HCT116 (cell line): ENCODE data around the gene ITPK1. TPM values are rescaled to one million over a fixed set of nuclear protein-coding genes. Genes with fewer than 3 reads are reported as not detected.
A peak's percentile ranks its signal among the peaks of the same experiment; 100 is the strongest.

Source experiments
- ATAC-seq: fragments of 200-7000 bp; cut with Tn5 transposase; 2 replicates; pipeline ENCODE4 v1.9.1; 2020; ENCODE audit warnings: mild to moderate bottlenecking, moderate library complexity
- BruUV-seq: library from RNA; stranded (reverse); fragments of 400-500 nt; replicated peaks from 2 replicates; lab custom pipeline; 2021; lab: Mats Ljungman, UMichigan
- CTCF ChIA-PET: fragments of 300-600 bp; sonication (Branson Sonifier 250); formaldehyde crosslinking; loops from one replicate; lab custom pipeline; 2021; ENCODE audit warnings: antibody characterized with exemption; lab: Charles Lee
- POLR2A ChIA-PET: fragments of 300-600, 350-600 bp; sonication (Branson Sonifier 250); formaldehyde crosslinking; loops from one replicate; lab custom pipeline; 2021; ENCODE audit warnings: antibody characterized with exemption; lab: Charles Lee
- RAD21 ChIA-PET, 2 experiments: fragments of 300-600 bp; sonication (Branson Sonifier 250); formaldehyde crosslinking; loops; one replicate each; lab custom pipeline; 2023; ENCODE audit warnings: low total read pairs in 2 of 2; ENCODE audit not compliant: uncharacterized antibody in 2 of 2, unreplicated experiment in 2 of 2, low non-redundant PET in 1 of 2; lab: Charles Lee
- DNase-seq: peaks from one replicate; pipeline ENCODE4 v3.0.0-alpha.2; 2010; ENCODE audit warnings: low read depth, low spot score
- H2AFZ ChIP-seq: fragments of 200-600 bp; shearing (Covaris generic), sonication (generic); 2 replicates; pipeline ENCODE4 v1.6.1; 2017; ENCODE audit warnings: low read depth, mixed run types, mixed read lengths, antibody characterized with exemption, low read length; ENCODE audit not compliant: poor library complexity, severe bottlenecking
- H3K27ac ChIP-seq: 2 replicates; pipeline ENCODE4 v1.5.1; 2012; ENCODE audit warnings: low read depth, low read length
- H3K27me3 ChIP-seq: fragments of 200-600 bp; sonication (generic); 2 replicates; pipeline ENCODE4 v1.6.1; 2016; ENCODE audit warnings: mixed run types, low read length, mixed read lengths; ENCODE audit not compliant: insufficient read depth
- H3K36me3 ChIP-seq, 2 experiments: fragments of 200-500 bp in 1 of 2; fragments of 200-600 bp in 1 of 2; sonication (Bioruptor generic) in 1 of 2; sonication (generic) in 1 of 2; 2 replicates each; pipeline versions ENCODE4 v1.5.1 to v1.6.1; 2014 to 2016; ENCODE audit warnings: low read length in 2 of 2, inconsistent platforms in 1 of 2, mixed read lengths in 1 of 2, mixed run types in 1 of 2; ENCODE audit not compliant: insufficient read depth in 2 of 2, control insufficient read depth in 1 of 2
- H3K4me1 ChIP-seq, 2 experiments: fragments of 200-600 bp in 1 of 2; sonication (generic) in 1 of 2; 2 replicates each; pipeline versions ENCODE4 v1.5.1 to v1.6.1; 2012 to 2017; ENCODE audit warnings: low read length in 2 of 2, inconsistent platforms in 1 of 2, mild to moderate bottlenecking in 1 of 2, mixed read lengths in 1 of 2, mixed run types in 1 of 2, moderate library complexity in 1 of 2; ENCODE audit not compliant: insufficient read depth in 2 of 2, control insufficient read depth in 1 of 2
- H3K4me2 ChIP-seq: fragments of 200-600 bp; sonication (generic); 2 replicates; pipeline ENCODE4 v1.6.1; 2017; ENCODE audit warnings: mixed run types, low read length, mixed read lengths
- H3K4me3 ChIP-seq, 2 experiments: fragments of 200-600 bp in 1 of 2; sonication (generic) in 1 of 2; replicated peaks in 1 of 2; 2 replicates each; pipeline ENCODE4 v1.5.1; 2011 to 2016; ENCODE audit warnings: low read length in 2 of 2, control low read depth in 1 of 2, low read depth in 1 of 2, mild to moderate bottlenecking in 1 of 2, mixed read lengths in 1 of 2, mixed run types in 1 of 2
- H3K79me2 ChIP-seq: fragments of 200-600 bp; sonication (generic); 2 replicates; pipeline ENCODE4 v1.6.1; 2017; ENCODE audit warnings: mild to moderate bottlenecking, mixed run types, low read length, moderate library complexity, mixed read lengths; ENCODE audit not compliant: insufficient read depth
- H3K9ac ChIP-seq: fragments of 200-600 bp; sonication (generic); 2 replicates; pipeline ENCODE4 v1.6.1; 2016; ENCODE audit warnings: low read length, mixed read lengths
- H3K9me2 ChIP-seq: fragments of 200-600 bp; sonication (generic), shearing (Covaris generic); 2 replicates; pipeline ENCODE4 v1.6.1; 2017; ENCODE audit warnings: mixed run types, mild to moderate bottlenecking, moderate library complexity; ENCODE audit not compliant: insufficient read depth
- H3K9me3 ChIP-seq, 2 experiments: fragments of 200-500 bp in 1 of 2; fragments of 200-600 bp in 1 of 2; sonication (Bioruptor generic) in 1 of 2; sonication (generic) in 1 of 2; 2 replicates each; pipeline ENCODE4 v1.6.1; 2014 to 2017; ENCODE audit warnings: low read length in 2 of 2, mixed read lengths in 2 of 2, inconsistent platforms in 1 of 2, low read depth in 1 of 2, mild to moderate bottlenecking in 1 of 2, mixed run types in 1 of 2, moderate library complexity in 1 of 2; ENCODE audit not compliant: control insufficient read depth in 1 of 2, insufficient read depth in 1 of 2
- H4K20me1 ChIP-seq: fragments of 200-600 bp; sonication (generic), shearing (Covaris generic); 2 replicates; pipeline ENCODE4 v1.6.1; 2017; ENCODE audit warnings: mixed run types, mild to moderate bottlenecking, moderate library complexity; ENCODE audit not compliant: insufficient read depth
- CEBPB ChIP-seq: IDR thresholded peaks from 2 replicates; pipeline ENCODE4 v1.6.1; 2012; ENCODE audit warnings: low read depth
- ELF1 ChIP-seq: IDR thresholded peaks from 2 replicates; pipeline ENCODE4 v1.6.1; 2012; ENCODE audit warnings: low read depth, borderline replicate concordance
- RAD21 ChIP-seq: IDR thresholded peaks from 2 replicates; pipeline ENCODE4 v1.6.1; 2012; ENCODE audit warnings: low read depth, mild to moderate bottlenecking
- SIN3A ChIP-seq: IDR thresholded peaks from 2 replicates; pipeline ENCODE4 v1.6.1; 2012; ENCODE audit warnings: low read depth
- SP1 ChIP-seq: IDR thresholded peaks from 2 replicates; pipeline ENCODE4 v1.6.1; 2012; ENCODE audit warnings: low read depth
- YY1 ChIP-seq: IDR thresholded peaks from 2 replicates; pipeline ENCODE4 v1.6.1; 2011; ENCODE audit warnings: low read length, low read depth, moderate library complexity, mild to moderate bottlenecking; ENCODE audit not compliant: insufficient replicate concordance; ENCODE audit errors: extremely low read depth
- intact Hi-C: fragments of 100-400 bp; cut with micrococcal nuclease; formaldehyde crosslinking; loops from 2 replicates; pipeline ENCODE4 v1.10.0; 2022
- total RNA-seq: library from RNA; stranded (reverse); gene quantifications from one replicate; pipeline ENCODE4 v1.2.1, GENCODE V29; 2021; ENCODE audit not compliant: unreplicated experiment
- TF ChIP-seq, protein P1 (sequence below), 3 experiments: fragments of 200-600 bp in 1 of 3; sonication (generic) in 1 of 3; IDR thresholded peaks in 2 of 3; conservative IDR thresholded peaks in 1 of 3; 2 replicates each; pipeline ENCODE4 v1.5.1; 2012 to 2017; ENCODE audit warnings: low read depth in 2 of 3, low read length in 2 of 3, antibody characterized with exemption in 1 of 3, borderline replicate concordance in 1 of 3, control low read depth in 1 of 3, mild to moderate bottlenecking in 1 of 3, mixed read lengths in 1 of 3, mixed run types in 1 of 3, moderate library complexity in 1 of 3; ENCODE audit not compliant: insufficient read depth in 1 of 3
- TF ChIP-seq, protein P2 (sequence below): IDR thresholded peaks from 2 replicates; pipeline ENCODE4 v1.6.1; 2012; ENCODE audit warnings: low read depth
- TF ChIP-seq, protein P3 (sequence below): IDR thresholded peaks from 2 replicates; pipeline ENCODE4 v1.6.1; 2012

ITPK1 gene
- total RNA-seq, 1 experiment from 2014 or later = 70.2 TPM

DNA sequence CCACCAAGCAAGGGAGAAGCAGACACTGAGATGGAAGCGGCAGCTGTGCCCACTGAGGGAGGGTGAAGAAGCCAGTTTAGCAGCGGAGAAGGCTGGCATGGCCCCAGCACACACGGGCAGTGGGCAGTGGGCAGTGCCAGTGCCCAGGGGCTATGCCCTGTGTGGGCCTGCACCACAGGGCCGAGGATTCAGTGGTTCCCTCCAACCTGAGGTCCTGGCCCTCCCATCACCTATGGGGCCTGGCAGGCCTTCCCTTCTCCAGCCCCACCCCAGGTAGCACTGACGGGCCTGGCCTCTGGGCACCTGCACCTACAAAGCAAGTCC is 81.1 kb downstream of the ITPK1 start:
- Histone ChIP-seq H3K27me3 (no peaks in the 10 kb centered on the region), H2AFZ (no peak overlapping the region), H3K4me2 (no peak overlapping the region), H4K20me1 (no peaks in the 10 kb centered on the region), H3K9me2 (no peaks in the 10 kb centered on the region), H3K9me3 (no peaks in the 10 kb centered on the region), H3K4me3 (no peak overlapping the region), H3K27ac (no peak overlapping the region), H3K36me3 (no peaks in the 10 kb centered on the region), H3K9ac (no peak overlapping the region), H3K4me1 (peaks cover 36 to 61% of the 10 kb centered on the region in 2 experiments), H3K79me2 (peaks cover 11% of the 10 kb centered on the region; the same call in 1 of the 2 replicates)
- ChIA-PET RAD21 (no interaction called here), POLR2A (no interaction called here), CTCF (interaction anchor here (1.5 kb wide), 1 partner anchor 9 kb away, joined by 5 read pairs; no protein-coding TSS in a partner anchor)
- DNase-seq = no peak
- intact Hi-C loops = no loop called here
- BruUV-seq = no TSS peak
- ATAC-seq = peak; percentile 5; the same call in 1 of the 2 replicates
- TF ChIP-seq, protein P1, sequence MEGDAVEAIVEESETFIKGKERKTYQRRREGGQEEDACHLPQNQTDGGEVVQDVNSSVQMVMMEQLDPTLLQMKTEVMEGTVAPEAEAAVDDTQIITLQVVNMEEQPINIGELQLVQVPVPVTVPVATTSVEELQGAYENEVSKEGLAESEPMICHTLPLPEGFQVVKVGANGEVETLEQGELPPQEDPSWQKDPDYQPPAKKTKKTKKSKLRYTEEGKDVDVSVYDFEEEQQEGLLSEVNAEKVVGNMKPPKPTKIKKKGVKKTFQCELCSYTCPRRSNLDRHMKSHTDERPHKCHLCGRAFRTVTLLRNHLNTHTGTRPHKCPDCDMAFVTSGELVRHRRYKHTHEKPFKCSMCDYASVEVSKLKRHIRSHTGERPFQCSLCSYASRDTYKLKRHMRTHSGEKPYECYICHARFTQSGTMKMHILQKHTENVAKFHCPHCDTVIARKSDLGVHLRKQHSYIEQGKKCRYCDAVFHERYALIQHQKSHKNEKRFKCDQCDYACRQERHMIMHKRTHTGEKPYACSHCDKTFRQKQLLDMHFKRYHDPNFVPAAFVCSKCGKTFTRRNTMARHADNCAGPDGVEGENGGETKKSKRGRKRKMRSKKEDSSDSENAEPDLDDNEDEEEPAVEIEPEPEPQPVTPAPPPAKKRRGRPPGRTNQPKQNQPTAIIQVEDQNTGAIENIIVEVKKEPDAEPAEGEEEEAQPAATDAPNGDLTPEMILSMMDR (IDR thresholded peaks at IDR 0.05 in 2 of 3, conservative IDR thresholded peaks at IDR 0.05 in 1 of 3; ENCODE audit: borderline replicate concordance in 1 of 3, insufficient read depth in 1 of 3, low read depth in 2 of 3, low read length in 2 of 3) = 0 out of 6 replicates have a peak, but pooled peaks of 1 of the 3 experiments have one; percentile 4
- no peak for TF ChIP-seq SP1
- no peak for TF ChIP-seq ELF1

DNA sequence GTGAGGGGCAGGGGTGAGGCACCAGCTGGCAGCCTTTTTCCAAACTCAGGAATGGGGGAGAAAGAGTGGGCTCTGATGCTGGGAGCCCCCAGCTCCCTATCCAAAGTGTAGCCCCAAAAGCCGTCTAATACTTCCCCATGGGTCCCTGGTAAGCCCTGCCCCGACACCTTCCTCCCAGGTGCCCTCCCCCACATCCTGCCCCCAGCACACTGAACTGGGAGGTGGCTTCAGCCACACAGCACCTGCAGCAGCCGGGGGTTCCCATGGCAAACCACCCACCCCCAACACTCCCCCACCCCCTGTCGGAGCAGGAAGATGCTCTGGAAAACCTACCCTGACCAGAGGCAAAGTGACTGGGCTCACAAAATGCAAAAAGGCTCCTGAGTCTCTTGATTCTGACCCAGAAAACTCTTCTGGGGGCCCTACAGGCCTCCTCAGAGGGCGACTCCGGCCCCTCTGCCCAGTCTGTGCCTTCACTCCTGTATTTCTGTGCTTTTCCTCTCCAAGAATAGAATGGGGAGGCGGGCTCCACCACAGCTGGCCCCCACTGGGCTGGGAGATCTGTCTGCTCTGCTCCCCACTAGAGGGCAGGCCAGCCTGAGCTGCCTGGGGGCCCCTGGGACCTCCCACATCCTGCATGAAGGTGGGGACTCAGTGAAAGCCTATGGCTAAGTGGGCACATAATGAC is 81.6 kb downstream of the ITPK1 start:
- H3K36me3 ChIP-seq = no peaks in the 10 kb centered on the region
- ChIA-PET POLR2A (no interaction called here), RAD21 (no interaction called here), CTCF (interaction anchor here (1.5 kb wide), 1 partner anchor 10 kb away, joined by 5 read pairs; no protein-coding TSS in a partner anchor)
- no peak overlapping the region for H3K27ac ChIP-seq
- intact Hi-C loops = no loop called here
- TF ChIP-seq CEBPB (no peak), RAD21 (peak; percentile 66), YY1 (no peak), SIN3A (no peak)
- TF ChIP-seq, protein P1 (IDR thresholded peaks at IDR 0.05 in 2 of 3, conservative IDR thresholded peaks at IDR 0.05 in 1 of 3; ENCODE audit: borderline replicate concordance in 1 of 3, insufficient read depth in 1 of 3, low read depth in 2 of 3, low read length in 2 of 3) = peak; percentile 34 to 70 (median 69); a peak in 5 of 6 replicates
- TF ChIP-seq, protein P2, sequence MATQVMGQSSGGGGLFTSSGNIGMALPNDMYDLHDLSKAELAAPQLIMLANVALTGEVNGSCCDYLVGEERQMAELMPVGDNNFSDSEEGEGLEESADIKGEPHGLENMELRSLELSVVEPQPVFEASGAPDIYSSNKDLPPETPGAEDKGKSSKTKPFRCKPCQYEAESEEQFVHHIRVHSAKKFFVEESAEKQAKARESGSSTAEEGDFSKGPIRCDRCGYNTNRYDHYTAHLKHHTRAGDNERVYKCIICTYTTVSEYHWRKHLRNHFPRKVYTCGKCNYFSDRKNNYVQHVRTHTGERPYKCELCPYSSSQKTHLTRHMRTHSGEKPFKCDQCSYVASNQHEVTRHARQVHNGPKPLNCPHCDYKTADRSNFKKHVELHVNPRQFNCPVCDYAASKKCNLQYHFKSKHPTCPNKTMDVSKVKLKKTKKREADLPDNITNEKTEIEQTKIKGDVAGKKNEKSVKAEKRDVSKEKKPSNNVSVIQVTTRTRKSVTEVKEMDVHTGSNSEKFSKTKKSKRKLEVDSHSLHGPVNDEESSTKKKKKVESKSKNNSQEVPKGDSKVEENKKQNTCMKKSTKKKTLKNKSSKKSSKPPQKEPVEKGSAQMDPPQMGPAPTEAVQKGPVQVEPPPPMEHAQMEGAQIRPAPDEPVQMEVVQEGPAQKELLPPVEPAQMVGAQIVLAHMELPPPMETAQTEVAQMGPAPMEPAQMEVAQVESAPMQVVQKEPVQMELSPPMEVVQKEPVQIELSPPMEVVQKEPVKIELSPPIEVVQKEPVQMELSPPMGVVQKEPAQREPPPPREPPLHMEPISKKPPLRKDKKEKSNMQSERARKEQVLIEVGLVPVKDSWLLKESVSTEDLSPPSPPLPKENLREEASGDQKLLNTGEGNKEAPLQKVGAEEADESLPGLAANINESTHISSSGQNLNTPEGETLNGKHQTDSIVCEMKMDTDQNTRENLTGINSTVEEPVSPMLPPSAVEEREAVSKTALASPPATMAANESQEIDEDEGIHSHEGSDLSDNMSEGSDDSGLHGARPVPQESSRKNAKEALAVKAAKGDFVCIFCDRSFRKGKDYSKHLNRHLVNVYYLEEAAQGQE = no peak
- TF ChIP-seq, protein P3, sequence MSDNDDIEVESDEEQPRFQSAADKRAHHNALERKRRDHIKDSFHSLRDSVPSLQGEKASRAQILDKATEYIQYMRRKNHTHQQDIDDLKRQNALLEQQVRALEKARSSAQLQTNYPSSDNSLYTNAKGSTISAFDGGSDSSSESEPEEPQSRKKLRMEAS = no peak
- H3K9ac ChIP-seq = no peak overlapping the region
- H3K4me3 ChIP-seq = no peak overlapping the region
- no peaks in the 10 kb centered on the region for H4K20me1 ChIP-seq
- peaks cover 32 to 56% of the 10 kb centered on the region in 2 experiments for H3K4me1 ChIP-seq
- ATAC-seq (peak; percentile 73), DNase-seq (no peak)
- BruUV-seq = no TSS peak
- no peaks in the 10 kb centered on the region for H3K9me2 ChIP-seq
- no peaks in the 10 kb centered on the region for H3K9me3 ChIP-seq
- no peak overlapping the region for H3K4me2 ChIP-seq
- H3K79me2 ChIP-seq = peaks cover 11% of the 10 kb centered on the region; the same call in 1 of the 2 replicates
- no peak overlapping the region for H2AFZ ChIP-seq
- H3K27me3 ChIP-seq = no peaks in the 10 kb centered on the region
